ENCODE results near the gene ZSWIM8. TPM values are rescaled to one million over a fixed set of nuclear protein-coding genes. Genes with fewer than 3 reads are reported as not detected.
"Not testable (repeated sequence)": the region's sequence is repeated elsewhere in the genome, so short reads cannot be mapped to it uniquely, and the experiment has no call there.

Gene ZSWIM8, protein sequence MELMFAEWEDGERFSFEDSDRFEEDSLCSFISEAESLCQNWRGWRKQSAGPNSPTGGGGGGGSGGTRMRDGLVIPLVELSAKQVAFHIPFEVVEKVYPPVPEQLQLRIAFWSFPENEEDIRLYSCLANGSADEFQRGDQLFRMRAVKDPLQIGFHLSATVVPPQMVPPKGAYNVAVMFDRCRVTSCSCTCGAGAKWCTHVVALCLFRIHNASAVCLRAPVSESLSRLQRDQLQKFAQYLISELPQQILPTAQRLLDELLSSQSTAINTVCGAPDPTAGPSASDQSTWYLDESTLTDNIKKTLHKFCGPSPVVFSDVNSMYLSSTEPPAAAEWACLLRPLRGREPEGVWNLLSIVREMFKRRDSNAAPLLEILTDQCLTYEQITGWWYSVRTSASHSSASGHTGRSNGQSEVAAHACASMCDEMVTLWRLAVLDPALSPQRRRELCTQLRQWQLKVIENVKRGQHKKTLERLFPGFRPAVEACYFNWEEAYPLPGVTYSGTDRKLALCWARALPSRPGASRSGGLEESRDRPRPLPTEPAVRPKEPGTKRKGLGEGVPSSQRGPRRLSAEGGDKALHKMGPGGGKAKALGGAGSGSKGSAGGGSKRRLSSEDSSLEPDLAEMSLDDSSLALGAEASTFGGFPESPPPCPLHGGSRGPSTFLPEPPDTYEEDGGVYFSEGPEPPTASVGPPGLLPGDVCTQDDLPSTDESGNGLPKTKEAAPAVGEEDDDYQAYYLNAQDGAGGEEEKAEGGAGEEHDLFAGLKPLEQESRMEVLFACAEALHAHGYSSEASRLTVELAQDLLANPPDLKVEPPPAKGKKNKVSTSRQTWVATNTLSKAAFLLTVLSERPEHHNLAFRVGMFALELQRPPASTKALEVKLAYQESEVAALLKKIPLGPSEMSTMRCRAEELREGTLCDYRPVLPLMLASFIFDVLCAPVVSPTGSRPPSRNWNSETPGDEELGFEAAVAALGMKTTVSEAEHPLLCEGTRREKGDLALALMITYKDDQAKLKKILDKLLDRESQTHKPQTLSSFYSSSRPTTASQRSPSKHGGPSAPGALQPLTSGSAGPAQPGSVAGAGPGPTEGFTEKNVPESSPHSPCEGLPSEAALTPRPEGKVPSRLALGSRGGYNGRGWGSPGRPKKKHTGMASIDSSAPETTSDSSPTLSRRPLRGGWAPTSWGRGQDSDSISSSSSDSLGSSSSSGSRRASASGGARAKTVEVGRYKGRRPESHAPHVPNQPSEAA (N-terminal part only)
- total RNA-seq = 100 to 1,000 TPM in 1 of 4 donors, 10 to 100 TPM in 3; 63.2 to 128 (median 79.3) TPM

DNA sequence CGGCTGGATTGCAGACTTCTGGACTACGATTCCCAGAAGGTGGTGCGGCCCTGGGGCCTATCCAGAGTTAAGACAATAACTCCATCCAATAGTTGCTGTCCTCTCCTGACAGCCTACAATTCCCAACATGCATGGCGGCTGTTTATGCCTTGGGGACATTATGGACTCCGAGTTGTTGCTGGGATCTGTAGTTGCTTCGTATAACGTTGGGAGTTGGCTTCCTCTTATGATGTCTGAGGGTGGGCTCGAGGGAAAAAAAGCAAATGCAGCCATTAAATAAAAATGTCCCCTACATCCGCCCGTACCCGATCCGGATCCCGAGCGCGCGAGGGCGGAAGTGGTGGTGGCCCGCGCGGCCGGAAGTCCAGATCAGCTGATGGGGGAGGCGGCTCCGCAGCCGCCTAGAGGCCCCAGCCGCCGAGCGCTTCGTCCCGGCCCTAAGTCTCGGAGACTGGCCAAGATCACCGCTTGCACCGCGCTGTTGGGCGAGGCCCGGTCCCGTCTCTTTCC lies at the start of gene ZSWIM8:
ZSWIM8 (plus strand) TSS at position 396 of the 510 bp plus-strand sequence. CDS start 273 bp downstream, outside the sequence.
- TF ChIP-seq, protein P1, sequence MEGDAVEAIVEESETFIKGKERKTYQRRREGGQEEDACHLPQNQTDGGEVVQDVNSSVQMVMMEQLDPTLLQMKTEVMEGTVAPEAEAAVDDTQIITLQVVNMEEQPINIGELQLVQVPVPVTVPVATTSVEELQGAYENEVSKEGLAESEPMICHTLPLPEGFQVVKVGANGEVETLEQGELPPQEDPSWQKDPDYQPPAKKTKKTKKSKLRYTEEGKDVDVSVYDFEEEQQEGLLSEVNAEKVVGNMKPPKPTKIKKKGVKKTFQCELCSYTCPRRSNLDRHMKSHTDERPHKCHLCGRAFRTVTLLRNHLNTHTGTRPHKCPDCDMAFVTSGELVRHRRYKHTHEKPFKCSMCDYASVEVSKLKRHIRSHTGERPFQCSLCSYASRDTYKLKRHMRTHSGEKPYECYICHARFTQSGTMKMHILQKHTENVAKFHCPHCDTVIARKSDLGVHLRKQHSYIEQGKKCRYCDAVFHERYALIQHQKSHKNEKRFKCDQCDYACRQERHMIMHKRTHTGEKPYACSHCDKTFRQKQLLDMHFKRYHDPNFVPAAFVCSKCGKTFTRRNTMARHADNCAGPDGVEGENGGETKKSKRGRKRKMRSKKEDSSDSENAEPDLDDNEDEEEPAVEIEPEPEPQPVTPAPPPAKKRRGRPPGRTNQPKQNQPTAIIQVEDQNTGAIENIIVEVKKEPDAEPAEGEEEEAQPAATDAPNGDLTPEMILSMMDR (IDR thresholded peaks at IDR 0.05) = no peak
- ATAC-seq (ENCODE audit: low FRiP score) = peak; percentile 91

DNA sequence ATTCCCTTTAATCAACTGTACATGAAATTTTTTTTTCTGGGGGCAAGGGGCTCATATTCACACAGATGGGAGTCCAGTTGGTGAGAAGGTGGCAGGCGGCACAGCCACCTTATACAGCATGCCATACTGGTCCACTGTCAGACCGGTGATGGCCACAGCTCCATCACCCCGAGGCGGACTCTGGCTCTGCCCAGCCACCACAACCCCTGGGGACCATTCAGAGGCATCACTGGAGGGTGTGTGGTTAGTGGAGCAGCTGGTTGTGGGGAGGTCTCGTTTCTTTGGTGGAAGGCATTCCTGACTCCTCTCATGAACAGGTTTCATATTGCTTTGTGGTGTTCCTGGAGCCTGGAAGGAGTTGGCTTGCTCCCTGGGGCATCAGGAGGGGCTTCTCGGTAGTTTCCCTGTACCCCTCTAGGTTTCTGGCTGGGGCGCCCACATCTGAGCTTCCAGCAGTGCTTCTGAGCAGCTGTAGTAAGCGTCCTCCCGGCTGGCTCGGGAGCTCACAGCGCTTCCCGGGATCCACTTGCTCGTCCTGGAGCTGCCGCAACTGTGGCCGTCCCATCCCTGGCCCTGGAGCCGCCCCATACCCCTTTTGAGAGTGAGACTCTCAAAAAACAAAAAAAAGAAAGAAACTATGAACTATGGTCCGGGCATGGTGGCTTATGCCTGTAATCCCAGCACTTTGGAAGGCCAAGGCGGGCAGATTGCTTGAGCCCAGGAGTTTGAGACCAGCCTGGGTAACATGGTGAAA lies 44.7 kb upstream of the ZSWIM8 start:
- ATAC-seq (ENCODE audit: low FRiP score); DNase-seq (ENCODE audit: low spot score): not testable (repeated sequence)

More for the DNA sequence above, at the start of gene ZSWIM8:
- peak; percentile 64 for DNase-seq (ENCODE audit: low spot score)

DNA sequence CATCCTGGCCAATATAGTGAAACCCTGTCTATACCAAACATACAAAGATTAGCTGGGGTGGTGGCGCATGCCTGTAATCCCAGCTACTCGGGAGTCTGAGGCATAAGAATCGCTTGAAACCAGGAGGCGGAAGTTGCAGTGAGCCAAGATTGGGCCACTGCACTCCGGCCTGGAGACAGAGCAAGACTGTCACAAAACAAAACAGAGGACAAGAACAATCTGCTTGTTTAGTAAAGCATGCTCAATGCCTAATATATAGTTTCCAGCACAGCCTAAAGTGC lies 43.0 kb upstream of the ZSWIM8 start:
- no peak for ATAC-seq (ENCODE audit: low FRiP score)
- TF ChIP-seq, protein P1 (IDR thresholded peaks at IDR 0.05) = no peak
- no peak for DNase-seq (ENCODE audit: low spot score)

DNA sequence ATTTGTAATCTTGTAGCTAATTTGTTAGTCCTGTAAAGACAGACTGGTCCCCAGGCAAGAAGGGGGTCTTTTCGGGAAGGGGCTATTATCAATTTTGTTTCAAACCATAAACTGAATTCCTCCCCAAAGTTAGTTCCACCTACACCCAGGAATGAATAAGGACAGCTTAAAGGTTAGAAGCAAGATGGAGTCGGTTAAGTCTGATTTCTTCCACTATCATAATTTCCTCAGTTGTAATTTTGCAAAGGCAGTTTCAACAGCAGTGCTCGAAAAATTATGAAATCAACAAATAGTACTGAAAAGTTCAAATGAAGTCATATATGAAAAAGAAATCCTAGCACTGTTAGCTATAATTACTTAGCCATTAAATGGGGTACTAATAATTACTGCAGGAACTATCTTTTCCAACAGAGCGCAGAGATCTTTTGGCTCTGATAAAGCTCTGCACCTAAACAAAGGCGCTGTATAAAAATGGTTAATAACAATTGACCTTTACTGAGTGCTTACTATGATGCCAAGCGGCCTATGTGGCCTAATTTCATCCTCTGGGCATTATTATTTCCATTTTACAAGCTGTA lies 42.0 kb upstream of the ZSWIM8 start:
- TF ChIP-seq, protein P1 (IDR thresholded peaks at IDR 0.05) = no peak
- ATAC-seq (ENCODE audit: low FRiP score) = no peak
- DNase-seq (ENCODE audit: low spot score) = no peak

DNA sequence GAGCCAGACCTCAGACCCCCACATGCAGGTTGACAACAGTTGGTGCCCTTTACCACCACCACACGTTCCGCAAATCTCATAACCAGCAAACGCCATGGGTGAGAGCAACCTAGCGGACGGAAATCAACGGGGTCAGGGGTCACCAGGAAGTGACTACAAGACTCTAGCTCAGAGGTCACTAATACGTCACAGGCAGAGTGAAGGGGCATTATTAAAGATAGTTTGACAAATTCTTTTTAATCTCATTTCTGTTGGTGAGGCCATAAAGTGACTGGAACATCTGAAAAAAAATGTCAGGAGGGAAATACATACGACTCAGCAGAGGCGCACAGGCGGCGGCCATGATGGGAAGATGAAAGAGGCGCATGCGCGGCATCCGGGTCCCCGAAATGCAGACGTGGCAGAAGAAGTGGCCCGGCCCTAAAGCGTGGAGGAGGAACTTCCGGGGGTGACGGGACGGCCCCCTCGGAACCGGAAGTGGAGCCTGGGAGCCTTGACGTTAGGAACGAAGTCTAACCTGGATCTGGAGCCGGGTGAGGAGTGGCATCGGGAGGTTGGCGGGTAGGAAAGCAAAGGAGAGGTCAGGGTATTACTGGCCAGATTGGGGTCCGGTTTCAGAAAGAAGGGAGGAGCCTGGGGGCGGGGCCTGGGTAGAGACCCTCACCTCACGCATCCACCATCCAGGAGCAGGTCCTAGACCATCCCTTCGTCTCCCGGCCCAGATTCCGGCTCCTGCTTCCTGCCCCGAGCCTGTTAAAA lies 41.3 kb upstream of the ZSWIM8 start, which contains the start of gene SEC24C:
SEC24C (plus strand) TSS at position 468 of the 759 bp plus-strand sequence. CDS start 2,461 bp downstream, outside the sequence.
- peak; percentile 91 for DNase-seq (ENCODE audit: low spot score)
- peak; percentile 96 for ATAC-seq (ENCODE audit: low FRiP score)
- TF ChIP-seq, protein P1 (IDR thresholded peaks at IDR 0.05) = no peak

DNA sequence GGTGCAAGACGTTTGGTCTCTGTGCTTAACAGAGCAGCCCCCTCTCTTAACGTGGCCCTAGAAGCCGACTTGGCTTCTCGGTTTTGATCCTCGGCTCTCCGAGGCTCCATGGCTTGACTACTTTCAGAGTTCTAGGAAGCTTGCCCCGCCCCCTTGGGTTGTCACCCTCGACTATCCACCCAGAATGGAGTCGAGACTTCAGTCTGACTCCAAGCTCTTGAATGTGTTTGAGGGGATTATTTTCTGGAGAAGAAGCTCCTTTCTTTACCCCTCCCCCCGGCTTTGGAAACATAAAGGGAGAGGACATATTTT lies 40.8 kb upstream of the ZSWIM8 start:
- TF ChIP-seq, protein P1 (IDR thresholded peaks at IDR 0.05) = no peak
- ATAC-seq (ENCODE audit: low FRiP score) (peak; percentile 66), DNase-seq (ENCODE audit: low spot score) (no peak)
